ENCODE measurements around the gene CLCNKA.

The CLCNKA gene

GRCh38 chr1:15988856-15989736 is 32.7 kb upstream of the CLCNKA start:
- Histone ChIP-seq H4K20me1 (no peaks in the 10 kb centered on the region), H3K27ac (no peak overlapping the region), H3K9ac (no peak overlapping the region), H3K4me1 (peaks cover 25% of the 10 kb centered on the region), H3K9me3 (no peaks in the 10 kb centered on the region), H3K36me3 (no peaks in the 10 kb centered on the region), H3K4me3 (no peak overlapping the region), H3K4me2 (no peak overlapping the region), H3K27me3 (no peaks in the 10 kb centered on the region)
- no peak for TF ChIP-seq Cebpa-rat (IDR thresholded peaks at IDR 0.05)

GRCh38 chr1:15989776-15990175 is 32.1 kb upstream of the CLCNKA start:
- Histone ChIP-seq H3K9me3 (no peaks in the 10 kb centered on the region), H3K4me2 (no peak overlapping the region), H3K4me3 (no peak overlapping the region), H3K36me3 (no peaks in the 10 kb centered on the region), H4K20me1 (no peaks in the 10 kb centered on the region), H3K27ac (no peak overlapping the region), H3K4me1 (peaks cover 25% of the 10 kb centered on the region), H3K9ac (no peak overlapping the region), H3K27me3 (no peaks in the 10 kb centered on the region)
- TF ChIP-seq Cebpa-rat (IDR thresholded peaks at IDR 0.05), result no peak

GRCh38 chr1:15991427-15992186 is 30.2 kb upstream of the CLCNKA start:
- peaks cover 25% of the 10 kb centered on the region for H3K4me1 ChIP-seq
- no peaks in the 10 kb centered on the region for H4K20me1 ChIP-seq
- no peak overlapping the region for H3K4me3 ChIP-seq
- no peak overlapping the region for H3K9ac ChIP-seq
- H3K36me3 ChIP-seq, result no peaks in the 10 kb centered on the region
- peak overlapping the region; percentile 67 for H3K4me2 ChIP-seq
- H3K9me3 ChIP-seq, result no peaks in the 10 kb centered on the region
- no peak for TF ChIP-seq Cebpa-rat (IDR thresholded peaks at IDR 0.05)
- peak overlapping the region; percentile 51; the same call in 1 of the 2 replicates for H3K27ac ChIP-seq
- H3K27me3 ChIP-seq, result no peaks in the 10 kb centered on the region

- peak overlapping the region; percentile 51 for H3K27ac ChIP-seq
- H4K20me1 ChIP-seq, result no peaks in the 10 kb centered on the region
- peak overlapping the region; percentile 67 for H3K4me2 ChIP-seq
- no peaks in the 10 kb centered on the region for H3K36me3 ChIP-seq
- H3K9ac ChIP-seq, result no peak overlapping the region
- no peaks in the 10 kb centered on the region for H3K27me3 ChIP-seq
- peaks cover 25% of the 10 kb centered on the region for H3K4me1 ChIP-seq
- no peak overlapping the region for H3K4me3 ChIP-seq
- H3K9me3 ChIP-seq, result no peaks in the 10 kb centered on the region
- no peak for TF ChIP-seq Cebpa-rat (IDR thresholded peaks at IDR 0.05)
Observed at GRCh38 chr1:15992187-15992553, 29.7 kb upstream of the CLCNKA start.

GRCh38 chr1:15992582-15993500 is 29.0 kb upstream of the CLCNKA start:
- no peaks in the 10 kb centered on the region for H4K20me1 ChIP-seq
- no peak for TF ChIP-seq Cebpa-rat (IDR thresholded peaks at IDR 0.05)
- H3K36me3 ChIP-seq, result no peaks in the 10 kb centered on the region
- no peaks in the 10 kb centered on the region for H3K27me3 ChIP-seq
- no peak overlapping the region for H3K4me3 ChIP-seq
- H3K9ac ChIP-seq, result peak overlapping the region; percentile 27; the same call in 1 of the 2 replicates
- H3K4me2 ChIP-seq, result peak overlapping the region; percentile 67
- peaks cover 25% of the 10 kb centered on the region for H3K4me1 ChIP-seq
- H3K27ac ChIP-seq, result peak overlapping the region; percentile 51
- no peaks in the 10 kb centered on the region for H3K9me3 ChIP-seq

GRCh38 chr1:15993666-15994065 is 28.2 kb upstream of the CLCNKA start:
- no peaks in the 10 kb centered on the region for H4K20me1 ChIP-seq
- no peak overlapping the region for H3K9ac ChIP-seq
- H3K9me3 ChIP-seq, result no peaks in the 10 kb centered on the region
- no peak overlapping the region for H3K4me3 ChIP-seq
- H3K4me1 ChIP-seq, result peaks cover 25% of the 10 kb centered on the region
- TF ChIP-seq Cebpa-rat (IDR thresholded peaks at IDR 0.05), result no peak
- no peaks in the 10 kb centered on the region for H3K36me3 ChIP-seq
- no peak overlapping the region for H3K4me2 ChIP-seq
- H3K27ac ChIP-seq, result no peak overlapping the region
- H3K27me3 ChIP-seq, result no peaks in the 10 kb centered on the region

- Histone ChIP-seq H4K20me1 (no peaks in the 10 kb centered on the region), H3K9me3 (no peaks in the 10 kb centered on the region), H3K4me3 (no peak overlapping the region), H3K36me3 (no peaks in the 10 kb centered on the region), H3K9ac (no peak overlapping the region), H3K4me1 (peaks cover 25% of the 10 kb centered on the region), H3K4me2 (no peak overlapping the region), H3K27me3 (no peaks in the 10 kb centered on the region), H3K27ac (no peak overlapping the region)
- no peak for TF ChIP-seq Cebpa-rat (IDR thresholded peaks at IDR 0.05)
Observed at GRCh38 chr1:15994081-15994480, 27.8 kb upstream of the CLCNKA start.

- H3K27me3 ChIP-seq, result no peaks in the 10 kb centered on the region
- no peak overlapping the region for H3K4me2 ChIP-seq
- no peak overlapping the region for H3K27ac ChIP-seq
- no peak overlapping the region for H3K4me3 ChIP-seq
- H4K20me1 ChIP-seq, result no peaks in the 10 kb centered on the region
- peaks cover 25% of the 10 kb centered on the region for H3K4me1 ChIP-seq
- H3K9ac ChIP-seq, result no peak overlapping the region
- TF ChIP-seq Cebpa-rat (IDR thresholded peaks at IDR 0.05), result no peak
- H3K9me3 ChIP-seq, result no peaks in the 10 kb centered on the region
- no peaks in the 10 kb centered on the region for H3K36me3 ChIP-seq
Observed at GRCh38 chr1:15994590-15995351, 27.1 kb upstream of the CLCNKA start.

- no peak overlapping the region for H3K9ac ChIP-seq
- H3K9me3 ChIP-seq, result no peaks in the 10 kb centered on the region
- H3K4me1 ChIP-seq, result peaks cover 15% of the 10 kb centered on the region
Observed at GRCh38 chr1:15997076-15997585, 24.7 kb upstream of the CLCNKA start.

More at GRCh38 chr1:15997076-15997585, 24.7 kb upstream of the CLCNKA start:
- no peaks in the 10 kb centered on the region for H3K36me3 ChIP-seq
- no peak for TF ChIP-seq Cebpa-rat (IDR thresholded peaks at IDR 0.05)
- no peak overlapping the region for H3K27ac ChIP-seq
- H3K4me2 ChIP-seq, result no peak overlapping the region
- H3K27me3 ChIP-seq, result no peaks in the 10 kb centered on the region
- H3K4me3 ChIP-seq, result no peak overlapping the region
- no peaks in the 10 kb centered on the region for H4K20me1 ChIP-seq

Measured in BLaER1 (cell line).